GM18858 (cell line): ENCODE results near the gene DGUOK.
A peak's percentile ranks its signal among the peaks of the same experiment; 100 is the strongest.

Source experiments
- ATAC-seq: cut with Tn5 transposase; IDR thresholded peaks from one replicate; pipeline ENCODE4 v1.9.1; 2021; ENCODE audit not compliant: unreplicated experiment

The DGUOK gene

GRCh38 chr2:73946215-73946614 is 19.5 kb downstream of the DGUOK start:
- ATAC-seq = no peak

GRCh38 chr2:73946666-73947065 is 20.0 kb downstream of the DGUOK start:
- no peak for ATAC-seq

- no peak for ATAC-seq
Observed at GRCh38 chr2:73947412-73948018, 20.8 kb downstream of the DGUOK start.

- ATAC-seq = no peak
Observed at GRCh38 chr2:73949802-73950201, 23.1 kb downstream of the DGUOK start.

GRCh38 chr2:73952499-73953446 is 26.1 kb downstream of the DGUOK start:
- ATAC-seq = no peak

GRCh38 chr2:73956218-73956865 is 29.7 kb downstream of the DGUOK start:
- no peak for ATAC-seq

- no peak for ATAC-seq
Observed at GRCh38 chr2:73961274-73961673, 34.6 kb downstream of the DGUOK start.

- ATAC-seq = no peak
Observed at GRCh38 chr2:73961823-73962615, 35.3 kb downstream of the DGUOK start.

- no peak for ATAC-seq
Observed at GRCh38 chr2:73962798-73963197, 36.1 kb downstream of the DGUOK start.

GRCh38 chr2:73963385-73964120 is 36.9 kb downstream of the DGUOK start:
- peak; percentile 91 for ATAC-seq

GRCh38 chr2:73964223-73964622 is 37.5 kb downstream of the DGUOK start:
- no peak for ATAC-seq

GRCh38 chr2:73965053-73965452 is 38.4 kb downstream of the DGUOK start:
- no peak for ATAC-seq

GRCh38 chr2:73968357-73968937 is 41.8 kb downstream of the DGUOK start:
- ATAC-seq = no peak

- ATAC-seq = no peak
Observed at GRCh38 chr2:73969356-73969755, 42.7 kb downstream of the DGUOK start.

- no peak for ATAC-seq
Observed at GRCh38 chr2:73970141-73970803, 43.6 kb downstream of the DGUOK start.

GRCh38 chr2:73970850-73971471 is 44.3 kb downstream of the DGUOK start:
- ATAC-seq = peak; percentile 81

GRCh38 chr2:73971722-73972121 is 45.0 kb downstream of the DGUOK start:
- ATAC-seq = no peak

GRCh38 chr2:73972846-73973245 is 46.2 kb downstream of the DGUOK start:
- ATAC-seq = no peak

- ATAC-seq = no peak
Observed at GRCh38 chr2:73975731-73976130, 49.1 kb downstream of the DGUOK start.
